Mesendoderm (in vitro differentiated cells): ENCODE measurements around the gene NKX1-2.

Experiments used
- DNase-seq: peaks from one replicate; pipeline ENCODE4 v3.0.0; 2013
- H2AK5ac ChIP-seq: 2 replicates; pipeline ENCODE4 v1.6.1; 2013; ENCODE audit warnings: low read length, inconsistent platforms
- H2BK120ac ChIP-seq: 2 replicates; pipeline ENCODE4 v1.6.1; 2013; ENCODE audit warnings: low read depth, mild to moderate bottlenecking, low read length, moderate library complexity, mixed read lengths
- H2BK15ac ChIP-seq: replicated peaks from 2 replicates; pipeline ENCODE4 v1.6.1; 2013; ENCODE audit warnings: low read depth, mild to moderate bottlenecking, moderate library complexity
- H2BK5ac ChIP-seq: 2 replicates; pipeline ENCODE4 v1.6.1; 2013; ENCODE audit warnings: low read length, inconsistent platforms
- H3K18ac ChIP-seq: 2 replicates; pipeline ENCODE4 v1.6.1; 2013; ENCODE audit warnings: mild to moderate bottlenecking, low read length, mixed read lengths
- H3K23ac ChIP-seq: one replicate; pipeline ENCODE4 v1.6.1; 2013; ENCODE audit warnings: low read length
- H3K27ac ChIP-seq: 2 replicates; pipeline ENCODE4 v1.5.1; 2013; ENCODE audit warnings: low read depth, mild to moderate bottlenecking, inconsistent platforms, low read length, moderate library complexity
- H3K27me3 ChIP-seq: 2 replicates; pipeline ENCODE4 v1.6.1; 2013; ENCODE audit warnings: low read length, control low read depth, mild to moderate bottlenecking, inconsistent platforms; ENCODE audit not compliant: insufficient read depth, poor library complexity
- H3K36me3 ChIP-seq: 2 replicates; pipeline ENCODE4 v1.6.1; 2013; ENCODE audit warnings: low read length, inconsistent platforms; ENCODE audit not compliant: control insufficient read depth, insufficient read depth
- H3K4ac ChIP-seq: one replicate; pipeline ENCODE4 v1.6.1; 2013; ENCODE audit warnings: low read depth, mild to moderate bottlenecking, low read length, moderate library complexity
- H3K4me1 ChIP-seq: 2 replicates; pipeline ENCODE4 v1.6.1; 2013; ENCODE audit warnings: low read depth, low read length, inconsistent platforms; ENCODE audit not compliant: control insufficient read depth
- H3K4me2 ChIP-seq: 2 replicates; pipeline ENCODE4 v1.6.1; 2013; ENCODE audit warnings: low read length
- H3K4me3 ChIP-seq: 2 replicates; pipeline ENCODE4 v1.5.1; 2013; ENCODE audit warnings: mild to moderate bottlenecking, low read length
- H3K56ac ChIP-seq: one replicate; pipeline ENCODE4 v1.6.1; 2013; ENCODE audit warnings: low read length
- H3K79me1 ChIP-seq: 2 replicates; pipeline ENCODE4 v1.6.1; 2013; ENCODE audit warnings: low read length, inconsistent platforms
- H3K79me2 ChIP-seq: 2 replicates; pipeline ENCODE4 v1.6.1; 2013; ENCODE audit warnings: mild to moderate bottlenecking, low read length; ENCODE audit not compliant: control insufficient read depth, insufficient read depth
- H3K9ac ChIP-seq: 2 replicates; pipeline ENCODE4 v1.6.1; 2013; ENCODE audit warnings: low read length, inconsistent platforms
- H4K5ac ChIP-seq: one replicate; pipeline ENCODE4 v1.6.1; 2013; ENCODE audit warnings: low read length
- H4K8ac ChIP-seq: one replicate; pipeline ENCODE4 v1.6.1; 2013; ENCODE audit warnings: low read depth, mild to moderate bottlenecking, control low read depth, low read length, moderate library complexity
- WGBS: extraction: QIAGEN DNeasy Blood & Tissue Kit; methylation state at CpG from one replicate; pipeline ENCODE4 v1.1.7; 2013; ENCODE audit warnings: low lambda C conversion rate, missing lambda C conversion rate; ENCODE audit not compliant: insufficient coverage; ENCODE audit errors: extremely low coverage; 5-methylcytosine and 5-hydroxymethylcytosine counted together

NKX1-2 gene

DNA sequence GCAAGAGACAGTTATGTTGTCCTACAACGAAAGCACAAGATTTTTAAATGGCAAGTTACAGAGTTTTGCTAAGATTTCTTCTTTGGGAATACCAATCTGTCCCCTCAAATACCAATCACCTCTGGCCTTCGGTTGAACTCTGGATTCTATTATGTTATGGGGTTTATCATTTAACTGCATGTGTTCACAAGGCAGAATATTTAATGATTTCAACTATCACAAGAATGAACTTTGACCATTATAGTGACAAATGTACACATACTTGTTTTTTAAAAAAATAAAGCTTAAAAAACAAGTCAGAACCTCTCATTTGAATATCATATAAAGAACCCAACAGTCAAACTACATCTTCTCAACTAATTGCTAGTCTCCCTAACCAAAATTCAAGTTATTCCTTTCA, 42.4 kb downstream of the NKX1-2 start:
- no peak for DNase-seq
- H2BK120ac ChIP-seq: no peak overlapping the region
- no peak overlapping the region for H4K8ac ChIP-seq
- H3K27me3 ChIP-seq: no peaks in the 10 kb centered on the region
- no CpG with 5 or more reads among the region's 2 CpGs for WGBS
- peaks cover 5% of the 10 kb centered on the region for H3K79me2 ChIP-seq
- no peak overlapping the region for H3K4ac ChIP-seq
- H4K5ac ChIP-seq: no peak overlapping the region
- peaks cover 2% of the 10 kb centered on the region for H3K79me1 ChIP-seq
- H3K36me3 ChIP-seq: peaks cover 6% of the 10 kb centered on the region
- H3K27ac ChIP-seq: no peak overlapping the region
- no peak overlapping the region for H3K9ac ChIP-seq
- no peak overlapping the region for H3K4me3 ChIP-seq
- H2AK5ac ChIP-seq: no peak overlapping the region
- H2BK5ac ChIP-seq: no peak overlapping the region
- H3K23ac ChIP-seq: no peak overlapping the region
- no peaks in the 10 kb centered on the region for H3K4me1 ChIP-seq
- no peak overlapping the region for H2BK15ac ChIP-seq
- H3K18ac ChIP-seq: no peak overlapping the region
- no peak overlapping the region for H3K56ac ChIP-seq
- H3K4me2 ChIP-seq: no peak overlapping the region

DNA sequence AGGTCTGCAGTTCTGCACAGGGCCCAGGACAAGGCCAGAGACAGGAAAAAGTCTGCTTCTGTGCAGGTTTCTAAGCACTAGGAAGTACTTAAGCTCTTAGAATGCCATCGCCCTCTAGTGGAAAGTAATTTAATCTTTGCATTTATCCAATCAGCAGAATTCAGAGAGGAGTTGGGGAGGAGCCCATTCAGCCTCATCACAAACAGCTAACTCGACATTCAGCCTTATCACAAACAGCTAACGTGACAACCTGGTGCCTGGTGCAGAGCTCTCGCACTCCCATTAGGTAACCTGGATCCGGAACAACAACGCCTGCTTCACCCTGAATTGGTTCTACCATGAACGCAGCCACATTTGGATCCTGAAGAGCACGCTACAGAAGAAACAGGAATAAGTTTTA, 46.3 kb downstream of the NKX1-2 start:
- H3K27ac ChIP-seq: no peak overlapping the region
- no peaks in the 10 kb centered on the region for H3K79me2 ChIP-seq
- H2BK5ac ChIP-seq: no peak overlapping the region
- no peak overlapping the region for H2BK15ac ChIP-seq
- H2AK5ac ChIP-seq: no peak overlapping the region
- no peaks in the 10 kb centered on the region for H3K4me1 ChIP-seq
- H3K23ac ChIP-seq: no peak overlapping the region
- no peaks in the 10 kb centered on the region for H3K27me3 ChIP-seq
- no peak overlapping the region for H3K9ac ChIP-seq
- H3K4me2 ChIP-seq: no peak overlapping the region
- H3K18ac ChIP-seq: no peak overlapping the region
- H3K56ac ChIP-seq: no peak overlapping the region
- no peak overlapping the region for H2BK120ac ChIP-seq
- no CpG with 5 or more reads among the region's 8 CpGs for WGBS
- peak; percentile 98 for DNase-seq
- H4K5ac ChIP-seq: no peak overlapping the region
- peaks cover 10% of the 10 kb centered on the region for H3K36me3 ChIP-seq
- no peak overlapping the region for H3K4me3 ChIP-seq
- peak overlapping the region; percentile 89 for H4K8ac ChIP-seq
- no peak overlapping the region for H3K4ac ChIP-seq
- no peaks in the 10 kb centered on the region for H3K79me1 ChIP-seq

DNA sequence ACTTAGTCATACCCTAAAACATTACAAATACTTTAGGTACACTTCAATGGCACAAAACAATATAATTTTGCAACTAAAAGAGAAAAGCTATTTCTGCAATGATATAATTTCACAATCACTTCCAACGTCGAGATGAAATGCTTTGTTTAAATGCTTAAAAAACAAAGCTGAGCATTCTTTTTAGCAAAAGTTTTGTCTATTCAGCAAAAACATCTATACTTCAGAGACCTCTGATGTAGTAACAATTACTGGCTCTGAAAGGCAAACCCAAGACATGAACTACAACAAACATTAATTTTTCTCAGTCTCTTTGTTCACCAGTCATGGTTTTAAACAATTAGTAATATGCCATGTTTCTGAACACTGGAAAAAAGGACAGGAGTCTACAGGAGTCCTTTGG, 47.6 kb downstream of the NKX1-2 start:
- Histone ChIP-seq H2BK15ac (no peak overlapping the region), H3K4me1 (no peaks in the 10 kb centered on the region), H3K4me3 (no peak overlapping the region), H3K4me2 (no peak overlapping the region), H3K36me3 (peaks cover 11% of the 10 kb centered on the region), H3K18ac (no peak overlapping the region), H3K79me1 (no peaks in the 10 kb centered on the region), H3K56ac (no peak overlapping the region), H2BK120ac (no peak overlapping the region), H3K4ac (no peak overlapping the region), H3K27ac (no peak overlapping the region), H3K79me2 (no peaks in the 10 kb centered on the region), H4K8ac (no peak overlapping the region), H3K23ac (no peak overlapping the region), H3K9ac (no peak overlapping the region), H3K27me3 (no peaks in the 10 kb centered on the region), H2BK5ac (no peak overlapping the region), H4K5ac (no peak overlapping the region), H2AK5ac (no peak overlapping the region)
- WGBS: no CpG with 5 or more reads among the region's 2 CpGs
- DNase-seq: no peak

DNA sequence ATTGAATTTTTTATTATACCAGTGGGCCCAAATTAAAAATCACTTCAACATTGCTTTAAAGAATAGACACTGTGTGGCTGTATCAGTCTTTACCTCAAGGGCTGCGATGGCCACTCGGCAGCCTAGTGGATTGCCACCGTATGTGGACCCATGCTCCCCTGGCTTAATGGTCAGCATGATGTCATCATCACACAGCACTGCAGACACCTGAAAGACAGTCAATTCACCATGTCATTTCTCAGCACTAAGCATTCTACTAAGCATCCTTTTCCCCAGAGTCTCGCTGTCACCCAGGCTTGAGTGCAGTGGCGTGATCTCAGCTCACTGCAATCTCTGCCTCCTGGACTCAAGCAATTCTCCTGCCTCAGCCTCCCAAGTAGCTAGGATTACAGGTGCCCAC, 48.2 kb downstream of the NKX1-2 start:
- no peak overlapping the region for H3K4me2 ChIP-seq
- H3K36me3 ChIP-seq: peaks cover 11% of the 10 kb centered on the region
- H3K4me1 ChIP-seq: no peaks in the 10 kb centered on the region
- no peaks in the 10 kb centered on the region for H3K79me2 ChIP-seq
- no peak overlapping the region for H4K8ac ChIP-seq
- no peak overlapping the region for H3K23ac ChIP-seq
- no peak for DNase-seq
- H3K79me1 ChIP-seq: no peaks in the 10 kb centered on the region
- H4K5ac ChIP-seq: no peak overlapping the region
- no peak overlapping the region for H2BK15ac ChIP-seq
- no peak overlapping the region for H2BK5ac ChIP-seq
- no peak overlapping the region for H3K18ac ChIP-seq
- no CpG with 5 or more reads among the region's 5 CpGs for WGBS
- no peak overlapping the region for H3K9ac ChIP-seq
- no peaks in the 10 kb centered on the region for H3K27me3 ChIP-seq
- no peak overlapping the region for H2AK5ac ChIP-seq
- H3K4me3 ChIP-seq: no peak overlapping the region
- H3K56ac ChIP-seq: no peak overlapping the region
- no peak overlapping the region for H3K4ac ChIP-seq
- no peak overlapping the region for H2BK120ac ChIP-seq
- no peak overlapping the region for H3K27ac ChIP-seq
